Activated T-helper 2 cell treated with anti-CD3 and anti-CD28 coated beads, Interferon-gamma antibody, Interleukin-2, Interleukin-4, amounts not matched to agents 10 μg/mL and 5 μg/mL and 100 μg/mL, durations not matched to agents 14 hours and 24 hours and 36 hours (primary cell): Measurements from ENCODE around the gene TIMM23. TPM values are rescaled to one million over a fixed set of nuclear protein-coding genes. Genes with fewer than 3 reads are reported as not detected.
A peak's percentile ranks its signal among the peaks of the same experiment; 100 is the strongest.
"Not testable (repeated sequence)": the region's sequence is repeated elsewhere in the genome, so short reads cannot be mapped to it uniquely, and the experiment has no call there.

ENCODE experiments used
- DNase-seq: peaks from one replicate; pipeline ENCODE4 v3.0.0; 2021; ENCODE audit warnings: low spot score
- H3K27ac Mint-ChIP-seq: one replicate; pipeline ENCODE4 v1.8.0; 2021; ENCODE audit warnings: mixed read lengths
- H3K27me3 Mint-ChIP-seq: one replicate; pipeline ENCODE4 v1.8.0; 2021; ENCODE audit warnings: low read depth, mixed read lengths
- H3K36me3 Mint-ChIP-seq: one replicate; pipeline ENCODE4 v1.8.0; 2021; ENCODE audit warnings: low read depth, mixed read lengths
- H3K4me1 Mint-ChIP-seq: one replicate; pipeline ENCODE4 v1.8.0; 2021; ENCODE audit warnings: low read depth, mixed read lengths
- H3K4me3 Mint-ChIP-seq: one replicate; pipeline ENCODE4 v1.8.0; 2021; ENCODE audit warnings: low read depth, mild to moderate bottlenecking, moderate library complexity, mixed read lengths
- H3K9me3 Mint-ChIP-seq: one replicate; pipeline ENCODE4 v1.8.0; 2021; ENCODE audit warnings: mixed read lengths
- intact Hi-C: fragments of 100-400 bp; cut with micrococcal nuclease; formaldehyde crosslinking; loops from one replicate; pipeline ENCODE4 v1.15.1; 2023
- total RNA-seq: library from RNA; stranded (reverse); gene quantifications from 2 replicates; pipeline ENCODE4 v1.2.3, GENCODE V29; 2022

The TIMM23 gene
- total RNA-seq, 1 donor from 2014 or later, result 93.6 TPM

DNA sequence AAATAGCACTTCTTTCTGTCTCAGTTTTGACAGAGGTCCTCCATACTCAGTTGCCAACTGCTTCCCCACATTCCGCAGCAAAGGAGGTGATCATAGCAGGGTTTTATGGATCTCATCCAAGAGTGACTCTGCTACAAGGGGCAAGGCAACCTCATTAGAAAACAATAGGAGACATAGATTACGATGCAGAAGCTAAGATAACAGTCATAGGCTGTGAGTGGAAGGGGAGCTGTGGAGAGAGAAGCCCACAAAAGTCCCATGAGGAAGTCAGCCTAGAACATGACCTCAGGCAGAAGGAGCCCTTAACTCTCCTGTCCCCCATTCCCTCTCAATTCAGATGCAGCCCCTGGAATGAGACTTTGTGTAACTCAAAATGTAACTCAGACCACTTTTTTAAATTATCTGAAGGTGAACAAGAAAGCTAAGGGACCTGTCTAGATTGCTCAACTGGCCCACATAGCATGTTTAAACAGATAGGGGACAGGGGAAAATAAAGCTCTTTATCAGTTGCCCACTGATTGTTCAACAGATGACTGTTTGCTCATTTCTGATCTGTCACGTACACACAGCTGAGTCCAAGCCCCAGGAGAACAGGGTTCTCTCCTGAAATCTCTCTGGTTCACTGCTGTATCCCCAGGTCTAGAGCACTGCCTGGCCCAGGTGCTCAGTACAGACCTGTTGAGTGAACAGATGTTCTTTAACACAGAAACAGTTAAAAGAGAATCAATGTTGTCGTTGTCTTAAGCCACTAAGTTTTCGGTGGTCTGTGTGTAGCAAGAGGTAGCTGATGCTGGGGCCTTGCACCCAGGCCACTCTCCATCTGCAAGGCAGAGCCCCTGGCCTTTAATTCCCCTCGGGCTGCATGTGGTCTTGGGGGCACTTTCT, 59.6 kb downstream of the TIMM23 start:
- peak overlapping the region; percentile 35 for H3K4me3 Mint-ChIP-seq
- no peak for DNase-seq
- peaks cover 9% of the 10 kb centered on the region for H3K36me3 Mint-ChIP-seq
- H3K4me1 Mint-ChIP-seq, result peaks cover 32% of the 10 kb centered on the region
- peaks cover 4% of the 10 kb centered on the region for H3K27me3 Mint-ChIP-seq
- intact Hi-C loops, result loop anchor here (2.0 kb wide), 1 partner anchor 781 kb away; no protein-coding TSS in a partner anchor
- no peaks in the 10 kb centered on the region for H3K9me3 Mint-ChIP-seq
- peak overlapping the region; percentile 36 for H3K27ac Mint-ChIP-seq

- H3K9me3 Mint-ChIP-seq, result no peaks in the 10 kb centered on the region
- peaks cover 5% of the 10 kb centered on the region for H3K27me3 Mint-ChIP-seq
- no peak overlapping the region for H3K27ac Mint-ChIP-seq
- peaks cover 19% of the 10 kb centered on the region for H3K4me1 Mint-ChIP-seq
- intact Hi-C loops, result no loop called here
- H3K36me3 Mint-ChIP-seq, result peaks cover 2% of the 10 kb centered on the region
- no peak overlapping the region for H3K4me3 Mint-ChIP-seq
- no peak for DNase-seq
Measured at GRCh38 chr10:46033602-46034011, 61.3 kb downstream of the TIMM23 start.

DNA sequence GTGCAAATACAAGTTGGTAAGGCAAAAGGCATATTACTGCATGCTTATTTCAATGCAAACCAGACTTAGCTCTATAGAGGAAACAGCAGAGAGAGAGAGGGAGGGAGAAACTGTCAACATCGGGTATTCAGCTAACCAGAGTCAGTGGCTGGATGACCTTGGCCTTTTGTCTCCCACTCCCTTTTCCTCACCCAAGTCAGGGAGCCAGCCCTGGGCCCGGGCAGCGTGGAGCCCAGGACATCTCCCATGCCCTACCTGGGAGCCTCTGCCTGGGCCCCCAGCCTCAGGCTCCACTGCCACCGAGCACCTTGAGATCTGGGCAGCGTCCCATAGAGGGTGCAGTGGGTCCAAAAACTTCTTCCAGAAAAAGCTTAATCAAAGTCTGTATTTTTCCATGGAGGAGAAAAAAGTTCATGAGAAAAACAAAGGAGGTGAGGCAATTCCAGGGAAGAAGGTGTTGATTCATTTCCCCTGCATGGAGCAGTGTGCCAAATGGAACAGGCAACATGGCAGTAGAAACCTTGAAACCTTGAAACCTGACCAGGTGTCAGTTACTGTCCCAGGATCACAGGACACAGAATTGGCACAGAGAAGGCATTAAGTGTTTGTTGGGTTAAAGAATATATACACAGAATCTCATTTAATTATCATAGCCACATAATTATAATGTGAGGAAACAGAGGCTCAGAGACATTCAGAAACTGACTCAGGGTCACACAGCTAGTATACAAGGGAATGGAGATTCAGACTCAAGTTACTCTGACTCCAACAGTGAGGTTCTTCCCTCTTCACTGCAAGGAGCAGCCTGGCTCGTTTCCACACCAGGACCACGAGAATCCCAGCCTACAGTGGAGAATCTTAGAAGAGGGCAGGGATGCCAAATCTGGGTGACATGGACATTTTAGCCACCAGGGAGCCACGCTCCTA, 63.9 kb downstream of the TIMM23 start:
- Mint-ChIP-seq H3K9me3 (no peaks in the 10 kb centered on the region), H3K36me3 (no peaks in the 10 kb centered on the region), H3K4me1 (peaks cover 7% of the 10 kb centered on the region), H3K27ac (no peak overlapping the region), H3K4me3 (no peak overlapping the region), H3K27me3 (peaks cover 7% of the 10 kb centered on the region)
- intact Hi-C loops, result no loop called here
- DNase-seq, result no peak

- DNase-seq, result no peak
- Mint-ChIP-seq H3K27ac (no peak overlapping the region), H3K36me3 (no peaks in the 10 kb centered on the region), H3K27me3 (peaks cover 12% of the 10 kb centered on the region), H3K4me1 (peaks cover 4% of the 10 kb centered on the region), H3K4me3 (no peak overlapping the region), H3K9me3 (no peaks in the 10 kb centered on the region)
- intact Hi-C loops, result no loop called here
Measured at GRCh38 chr10:46037107-46037825, 65.0 kb downstream of the TIMM23 start.

DNA sequence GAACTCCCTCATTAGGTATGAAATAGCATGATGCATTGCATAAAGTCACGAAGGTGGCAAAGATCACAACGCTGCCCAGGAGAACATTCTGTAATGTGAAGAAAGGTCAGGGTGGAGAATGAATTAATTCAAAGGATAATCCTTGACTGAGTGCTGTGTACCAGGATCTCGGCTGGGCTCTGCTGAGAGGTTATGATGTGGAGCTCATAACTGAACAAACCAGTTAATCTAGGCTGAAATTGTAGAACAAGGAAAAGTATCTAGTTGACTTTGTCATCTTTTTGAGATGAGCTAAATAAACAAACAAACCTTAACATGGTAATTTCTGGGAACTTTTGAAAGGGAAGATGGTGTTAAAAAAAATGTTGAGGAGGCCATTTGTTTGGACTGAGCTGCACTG, 67.7 kb downstream of the TIMM23 start:
- no peak for DNase-seq
- Mint-ChIP-seq H3K4me3 (no peak overlapping the region), H3K36me3 (no peaks in the 10 kb centered on the region), H3K27ac (no peak overlapping the region), H3K9me3 (no peaks in the 10 kb centered on the region), H3K4me1 (peaks cover 2% of the 10 kb centered on the region), H3K27me3 (peaks cover 18% of the 10 kb centered on the region)
- intact Hi-C loops, result no loop called here

DNA sequence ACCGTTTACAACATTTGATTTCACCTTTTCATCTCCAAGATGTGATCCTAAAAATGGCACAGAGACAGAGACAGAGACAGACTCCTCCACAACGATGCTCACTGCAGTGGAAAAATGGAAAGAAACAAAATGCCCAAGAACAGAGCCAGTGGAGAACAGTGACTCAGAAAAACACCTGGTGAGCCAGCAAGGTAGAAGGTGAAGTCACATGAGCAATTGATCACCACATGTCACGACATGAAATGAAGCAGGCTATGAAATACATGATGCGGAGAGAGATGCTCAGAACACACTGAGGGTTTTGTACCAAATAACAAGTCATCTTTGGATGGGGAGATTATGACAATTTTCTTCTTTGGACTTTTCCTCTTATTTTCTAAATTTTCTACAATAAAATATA, 70.2 kb downstream of the TIMM23 start:
- no peaks in the 10 kb centered on the region for H3K36me3 Mint-ChIP-seq
- H3K27ac Mint-ChIP-seq, result no peak overlapping the region
- H3K27me3 Mint-ChIP-seq, result peaks cover 16% of the 10 kb centered on the region
- no peaks in the 10 kb centered on the region for H3K4me1 Mint-ChIP-seq
- H3K4me3 Mint-ChIP-seq, result no peak overlapping the region
- intact Hi-C loops, result no loop called here
- no peaks in the 10 kb centered on the region for H3K9me3 Mint-ChIP-seq
- DNase-seq, result no peak

GRCh38 chr10:46046261-46046660, 74.0 kb downstream of the TIMM23 start, which contains the start of gene MSMB:
TSS of gene MSMB (minus strand) at chr10:46046269. CDS start at chr10:46046237, 32 bp downstream.
- intact Hi-C loops, result no loop called here
- Mint-ChIP-seq H3K27me3 (peaks cover 14% of the 10 kb centered on the region), H3K27ac (no peak within 1 kb of the TSS), H3K9me3 (no peaks in the 10 kb centered on the region), H3K4me1 (peaks cover 3% of the 10 kb centered on the region), H3K36me3 (no peaks in the 10 kb centered on the region), H3K4me3 (no peak within 1 kb of the TSS)
- DNase-seq, result no peak

DNA sequence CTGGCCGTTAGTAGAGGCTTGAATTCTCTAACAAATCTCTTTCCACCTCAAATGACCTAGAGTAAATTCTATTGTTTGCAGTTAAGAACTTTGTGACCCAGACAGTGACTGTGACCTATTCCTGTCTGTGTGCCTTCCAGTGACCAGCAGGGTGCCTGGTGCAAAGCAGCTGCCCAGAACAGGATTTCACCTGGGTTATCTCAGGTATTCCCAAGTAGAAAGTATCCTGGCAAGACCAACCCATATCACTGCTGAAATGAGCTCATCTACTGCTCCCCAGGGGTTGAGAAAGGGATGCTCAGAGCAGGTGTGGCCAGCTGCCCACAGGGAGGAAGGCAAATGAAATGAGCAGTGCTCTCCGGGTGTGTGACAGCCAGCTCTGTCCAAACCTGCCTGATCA, 75.9 kb downstream of the TIMM23 start:
- no peak overlapping the region for H3K27ac Mint-ChIP-seq
- no peak overlapping the region for H3K4me3 Mint-ChIP-seq
- DNase-seq, result no peak
- H3K4me1 Mint-ChIP-seq, result peaks cover 5% of the 10 kb centered on the region
- H3K36me3 Mint-ChIP-seq, result no peaks in the 10 kb centered on the region
- H3K27me3 Mint-ChIP-seq, result peaks cover 8% of the 10 kb centered on the region
- no peaks in the 10 kb centered on the region for H3K9me3 Mint-ChIP-seq
- intact Hi-C loops, result no loop called here

GRCh38 chr10:46049497-46049831, 77.2 kb downstream of the TIMM23 start:
- H3K9me3 Mint-ChIP-seq, H3K36me3 Mint-ChIP-seq, intact Hi-C loops: not testable (repeated sequence)

DNA sequence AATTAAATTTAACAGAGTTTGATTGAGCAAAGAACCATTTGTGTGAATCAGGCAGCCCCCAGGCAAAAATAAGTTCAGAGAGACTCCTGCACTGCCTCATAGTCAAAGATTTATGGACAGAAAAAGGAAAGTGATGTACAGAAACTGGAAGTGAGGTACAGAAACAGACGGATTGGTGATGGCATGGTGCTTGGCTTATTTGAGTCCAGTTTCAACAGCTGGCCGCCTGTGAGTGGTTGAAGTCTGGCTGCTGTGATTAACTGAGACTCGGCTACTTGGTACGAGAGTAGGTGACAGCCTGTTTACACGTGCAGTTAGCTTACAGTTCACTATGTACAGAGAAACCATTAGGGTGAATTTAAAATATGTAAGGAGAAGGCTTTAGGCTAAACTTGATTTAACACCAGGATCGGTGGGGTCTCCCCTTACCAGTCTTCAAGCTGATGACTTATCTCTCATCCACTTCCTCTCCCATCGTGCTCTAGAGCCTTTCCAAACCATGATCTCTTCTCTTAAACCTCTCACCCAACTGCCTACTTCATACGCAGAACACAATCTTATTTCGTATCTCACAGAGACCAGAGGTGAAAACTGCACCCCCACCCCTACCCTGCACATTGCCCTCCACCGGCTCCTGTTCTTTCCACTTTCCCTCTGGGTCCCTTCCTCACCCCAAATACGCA, 78.8 kb downstream of the TIMM23 start:
- DNase-seq, result no peak
- intact Hi-C loops, result no loop called here
- Mint-ChIP-seq H3K4me1 (peaks cover 8% of the 10 kb centered on the region), H3K4me3 (no peak overlapping the region), H3K27me3 (peaks cover 7% of the 10 kb centered on the region), H3K36me3 (no peaks in the 10 kb centered on the region), H3K27ac (no peak overlapping the region), H3K9me3 (no peaks in the 10 kb centered on the region)

More at GRCh38 chr10:46049497-46049831, 77.2 kb downstream of the TIMM23 start:
- not testable (repeated sequence) for H3K4me1 Mint-ChIP-seq, H3K4me3 Mint-ChIP-seq, H3K27me3 Mint-ChIP-seq, H3K27ac Mint-ChIP-seq, DNase-seq

- DNase-seq, result no peak
- Mint-ChIP-seq H3K36me3 (no peaks in the 10 kb centered on the region), H3K9me3 (no peaks in the 10 kb centered on the region), H3K27ac (no peak overlapping the region), H3K4me3 (no peak overlapping the region), H3K27me3 (peaks cover 5% of the 10 kb centered on the region), H3K4me1 (peaks cover 8% of the 10 kb centered on the region)
- intact Hi-C loops, result no loop called here
Measured at GRCh38 chr10:46052057-46052790, 79.9 kb downstream of the TIMM23 start.
